GF-D8 (cell line): Measurements from ENCODE around the gene GPRIN3.
"Not testable (repeated sequence)": the region's sequence is repeated elsewhere in the genome, so short reads cannot be mapped to it uniquely, and the experiment has no call there.

Experiments
- DNase-seq: peaks from one replicate; lab custom pipeline; 2025; lab: John Stamatoyannopoulos, UW

GPRIN3 gene

GRCh38 chr4:89216866-89217265, 90.7 kb downstream of the GPRIN3 start:
- DNase-seq = no peak

- DNase-seq = no peak
These were observed 91.2 kb downstream of the GPRIN3 start for GRCh38 chr4:89216422-89216821.

GRCh38 chr4:89215736-89216135, 91.9 kb downstream of the GPRIN3 start:
- no peak for DNase-seq

- no peak for DNase-seq
These were observed 93.3 kb downstream of the GPRIN3 start for GRCh38 chr4:89214308-89214707.

- DNase-seq = no peak
These were observed 94.3 kb downstream of the GPRIN3 start for GRCh38 chr4:89213382-89213701.

GRCh38 chr4:89212666-89213381, 94.8 kb downstream of the GPRIN3 start:
- no peak for DNase-seq

- no peak for DNase-seq
These were observed 103.0 kb downstream of the GPRIN3 start for GRCh38 chr4:89204624-89205023.

GRCh38 chr4:89203902-89204301, 103.7 kb downstream of the GPRIN3 start:
- no peak for DNase-seq

- not testable (repeated sequence) for DNase-seq
These were observed 108.2 kb downstream of the GPRIN3 start for GRCh38 chr4:89199394-89199793.

GRCh38 chr4:89197920-89198319, 109.7 kb downstream of the GPRIN3 start:
- no peak for DNase-seq

- DNase-seq = no peak
These were observed 110.9 kb downstream of the GPRIN3 start for GRCh38 chr4:89196745-89197144.

- DNase-seq = no peak
These were observed 111.4 kb downstream of the GPRIN3 start for GRCh38 chr4:89196056-89196674.

GRCh38 chr4:89193843-89194242, 113.8 kb downstream of the GPRIN3 start:
- no peak for DNase-seq
